A549 (cell line): ENCODE results near the gene FRY.

ENCODE experiments used
- BHLHE40 ChIP-seq: IDR thresholded peaks from 2 replicates; pipeline ENCODE4 v1.6.1; 2012; ENCODE audit warnings: low read depth, low read length, inconsistent platforms
- CTCF ChIP-seq: fragments of >200 bp; sonication (Bioruptor Twin); formaldehyde crosslinking; IDR thresholded peaks from 3 replicates; pipeline ENCODE4 v1.5.1; 2016
- EP300 ChIP-seq, 2 experiments: fragments of >200 bp; sonication (Bioruptor Twin); formaldehyde crosslinking; IDR thresholded peaks; 2 replicates in 1 of 2; 3 replicates in 1 of 2; pipeline ENCODE4 v1.6.1; 2016 to 2017
- HDAC2 ChIP-seq: fragments of 200-600 bp; sonication (generic); IDR thresholded peaks from 2 replicates; pipeline ENCODE4 v1.6.1; 2016
- POLR2A ChIP-seq: IDR thresholded peaks from 2 replicates; pipeline ENCODE4 v1.6.1; 2012; ENCODE audit warnings: mild to moderate bottlenecking, low read length

GRCh38 chr13:32187651-32188050 is 156.1 kb downstream of the FRY start:
- TF ChIP-seq POLR2A (no peak), EP300 (IDR thresholded peaks at IDR 0.05) (no peak), CTCF (no peak), HDAC2 (no peak), BHLHE40 (no peak)
